Activated T-helper 2 cell treated with anti-CD3 and anti-CD28 coated beads, Interferon-gamma antibody, Interleukin-2, Interleukin-4, amounts not matched to agents 10 μg/mL and 5 μg/mL and 100 μg/mL, durations not matched to agents 14 hours and 24 hours and 36 hours (primary cell): Measurements from ENCODE around the gene SHQ1. TPM values are rescaled to one million over a fixed set of nuclear protein-coding genes. Genes with fewer than 3 reads are reported as not detected.
"Not testable (repeated sequence)": the region's sequence is repeated elsewhere in the genome, so short reads cannot be mapped to it uniquely, and the experiment has no call there.

Experiments
- DNase-seq: peaks from one replicate; pipeline ENCODE4 v3.0.0; 2021; ENCODE audit warnings: low spot score
- H3K27ac Mint-ChIP-seq: one replicate; pipeline ENCODE4 v1.8.0; 2021; ENCODE audit warnings: mixed read lengths
- H3K27me3 Mint-ChIP-seq: one replicate; pipeline ENCODE4 v1.8.0; 2021; ENCODE audit warnings: low read depth, mixed read lengths
- H3K36me3 Mint-ChIP-seq: one replicate; pipeline ENCODE4 v1.8.0; 2021; ENCODE audit warnings: low read depth, mixed read lengths
- H3K4me1 Mint-ChIP-seq: one replicate; pipeline ENCODE4 v1.8.0; 2021; ENCODE audit warnings: low read depth, mixed read lengths
- H3K4me3 Mint-ChIP-seq: one replicate; pipeline ENCODE4 v1.8.0; 2021; ENCODE audit warnings: low read depth, mild to moderate bottlenecking, moderate library complexity, mixed read lengths
- H3K9me3 Mint-ChIP-seq: one replicate; pipeline ENCODE4 v1.8.0; 2021; ENCODE audit warnings: mixed read lengths
- intact Hi-C: fragments of 100-400 bp; cut with micrococcal nuclease; formaldehyde crosslinking; loops from one replicate; pipeline ENCODE4 v1.15.1; 2023
- total RNA-seq: library from RNA; stranded (reverse); gene quantifications from 2 replicates; pipeline ENCODE4 v1.2.3, GENCODE V29; 2022

The SHQ1 gene
- total RNA-seq, 1 donor from 2014 or later = 29.0 TPM

GRCh38 chr3:72750405-72750965 is 97.8 kb downstream of the SHQ1 start:
- H3K4me1 Mint-ChIP-seq = peaks cover 23% of the 10 kb centered on the region
- no peak overlapping the region for H3K27ac Mint-ChIP-seq
- peaks cover 37% of the 10 kb centered on the region for H3K36me3 Mint-ChIP-seq
- no peaks in the 10 kb centered on the region for H3K9me3 Mint-ChIP-seq
- H3K4me3 Mint-ChIP-seq = no peak overlapping the region
- DNase-seq = no peak
- intact Hi-C loops = loop anchor here (10.0 kb wide), 1 partner anchor 266 kb away; no protein-coding TSS in a partner anchor
- no peaks in the 10 kb centered on the region for H3K27me3 Mint-ChIP-seq

- Mint-ChIP-seq H3K27me3 (no peaks in the 10 kb centered on the region), H3K36me3 (peaks cover 28% of the 10 kb centered on the region), H3K4me1 (peaks cover 17% of the 10 kb centered on the region), H3K27ac (no peak overlapping the region), H3K9me3 (no peaks in the 10 kb centered on the region), H3K4me3 (no peak overlapping the region)
- DNase-seq = no peak
- intact Hi-C loops = no loop called here
These were observed 99.6 kb downstream of the SHQ1 start for GRCh38 chr3:72748659-72749058.

GRCh38 chr3:72746430-72747411 is 101.5 kb downstream of the SHQ1 start:
- Mint-ChIP-seq H3K36me3 (peaks cover 16% of the 10 kb centered on the region), H3K4me3 (no peak overlapping the region), H3K9me3 (no peaks in the 10 kb centered on the region), H3K4me1 (peaks cover 19% of the 10 kb centered on the region), H3K27ac (no peak overlapping the region), H3K27me3 (no peaks in the 10 kb centered on the region)
- intact Hi-C loops = no loop called here
- no peak for DNase-seq

- Mint-ChIP-seq H3K27ac (no peak overlapping the region), H3K9me3 (no peaks in the 10 kb centered on the region), H3K36me3 (peaks cover 16% of the 10 kb centered on the region), H3K4me1 (peaks cover 19% of the 10 kb centered on the region), H3K4me3 (no peak overlapping the region), H3K27me3 (no peaks in the 10 kb centered on the region)
- no peak for DNase-seq
- intact Hi-C loops = no loop called here
These were observed 102.9 kb downstream of the SHQ1 start for GRCh38 chr3:72745146-72745999.

- Mint-ChIP-seq H3K9me3 (no peaks in the 10 kb centered on the region), H3K4me3 (no peak overlapping the region), H3K27ac (no peak overlapping the region), H3K27me3 (no peaks in the 10 kb centered on the region), H3K4me1 (peaks cover 16% of the 10 kb centered on the region), H3K36me3 (peaks cover 11% of the 10 kb centered on the region)
- DNase-seq = no peak
- intact Hi-C loops = no loop called here
These were observed 103.9 kb downstream of the SHQ1 start for GRCh38 chr3:72744330-72744729.

GRCh38 chr3:72739531-72740466 is 108.4 kb downstream of the SHQ1 start:
- H3K4me3 Mint-ChIP-seq = peak overlapping the region; percentile 83
- peaks cover 4% of the 10 kb centered on the region for H3K9me3 Mint-ChIP-seq
- no peaks in the 10 kb centered on the region for H3K27me3 Mint-ChIP-seq
- H3K27ac Mint-ChIP-seq = no peak overlapping the region
- intact Hi-C loops = no loop called here
- H3K36me3 Mint-ChIP-seq = peaks cover under 1% of the 10 kb centered on the region
- peaks cover 19% of the 10 kb centered on the region for H3K4me1 Mint-ChIP-seq
- DNase-seq = no peak

- Mint-ChIP-seq H3K36me3 (peaks cover 5% of the 10 kb centered on the region), H3K4me1 (peaks cover 19% of the 10 kb centered on the region), H3K27ac (peak overlapping the region; percentile 79), H3K4me3 (peak overlapping the region; percentile 83), H3K9me3 (peaks cover 9% of the 10 kb centered on the region), H3K27me3 (no peaks in the 10 kb centered on the region)
- intact Hi-C loops = no loop called here
- DNase-seq = peak; percentile 61
These were observed 109.3 kb downstream of the SHQ1 start for GRCh38 chr3:72738752-72739530.

GRCh38 chr3:72735072-72735471 is 113.2 kb downstream of the SHQ1 start:
- intact Hi-C loops, DNase-seq, H3K4me3 Mint-ChIP-seq, H3K27me3 Mint-ChIP-seq, H3K27ac Mint-ChIP-seq: not testable (repeated sequence)
- peaks cover 22% of the 10 kb centered on the region for H3K9me3 Mint-ChIP-seq
- peaks cover 15% of the 10 kb centered on the region for H3K4me1 Mint-ChIP-seq
- peaks cover 10% of the 10 kb centered on the region for H3K36me3 Mint-ChIP-seq

- intact Hi-C loops = no loop called here
- H3K36me3 Mint-ChIP-seq = peaks cover 10% of the 10 kb centered on the region
- no peak overlapping the region for H3K4me3 Mint-ChIP-seq
- H3K4me1 Mint-ChIP-seq = peaks cover 5% of the 10 kb centered on the region
- DNase-seq = no peak
- peaks cover 22% of the 10 kb centered on the region for H3K9me3 Mint-ChIP-seq
- no peaks in the 10 kb centered on the region for H3K27me3 Mint-ChIP-seq
- H3K27ac Mint-ChIP-seq = no peak overlapping the region
These were observed 114.6 kb downstream of the SHQ1 start for GRCh38 chr3:72733676-72734075.

- peaks cover 10% of the 10 kb centered on the region for H3K36me3 Mint-ChIP-seq
- H3K4me3 Mint-ChIP-seq, H3K4me1 Mint-ChIP-seq, H3K27me3 Mint-ChIP-seq, DNase-seq, H3K27ac Mint-ChIP-seq, intact Hi-C loops: not testable (repeated sequence)
- peaks cover 22% of the 10 kb centered on the region for H3K9me3 Mint-ChIP-seq
These were observed 115.4 kb downstream of the SHQ1 start for GRCh38 chr3:72732666-72733345.

- no peaks in the 10 kb centered on the region for H3K27me3 Mint-ChIP-seq
- no peak for DNase-seq
- H3K4me3 Mint-ChIP-seq = no peak overlapping the region
- H3K36me3 Mint-ChIP-seq = peaks cover 6% of the 10 kb centered on the region
- intact Hi-C loops = no loop called here
- H3K4me1 Mint-ChIP-seq = peaks cover 4% of the 10 kb centered on the region
- H3K27ac Mint-ChIP-seq = no peak overlapping the region
- peaks cover 14% of the 10 kb centered on the region for H3K9me3 Mint-ChIP-seq
These were observed 119.2 kb downstream of the SHQ1 start for GRCh38 chr3:72728958-72729467.
